Activated T-helper 1 cell treated with anti-CD3 and anti-CD28 coated beads, Interleukin-2, amount 50 U/mL, for 16 hours (primary cell): Measurements from ENCODE around the gene GDPD5.

Source experiments
- DNase-seq, 2 donors: peaks; one replicate each; pipeline ENCODE4 v3.0.0-alpha.2; 2020; ENCODE audit warnings: low read depth in 1 of 2, low spot score in 1 of 2

Gene GDPD5

DNA sequence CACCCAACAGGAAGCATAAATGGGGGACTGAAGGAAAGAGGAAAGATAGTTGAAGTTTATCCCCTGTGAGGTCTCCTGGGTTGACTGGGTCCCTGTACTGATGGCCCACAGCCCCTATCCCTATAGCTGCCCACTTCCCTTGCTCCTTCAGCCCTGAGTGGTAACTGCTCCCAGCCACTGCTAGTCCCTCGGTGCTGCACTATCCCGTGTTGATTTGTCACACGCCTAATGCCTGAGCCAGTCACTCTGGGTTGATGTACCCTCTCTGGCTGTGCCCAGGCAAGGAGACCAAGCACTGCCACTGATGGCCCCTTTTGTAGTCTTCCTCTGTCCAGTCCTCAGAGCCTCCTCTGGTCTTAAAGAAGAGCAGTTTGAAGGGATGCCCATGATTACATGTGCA lies 9.6 kb downstream of the GDPD5 start:
- DNase-seq = no peak

DNA sequence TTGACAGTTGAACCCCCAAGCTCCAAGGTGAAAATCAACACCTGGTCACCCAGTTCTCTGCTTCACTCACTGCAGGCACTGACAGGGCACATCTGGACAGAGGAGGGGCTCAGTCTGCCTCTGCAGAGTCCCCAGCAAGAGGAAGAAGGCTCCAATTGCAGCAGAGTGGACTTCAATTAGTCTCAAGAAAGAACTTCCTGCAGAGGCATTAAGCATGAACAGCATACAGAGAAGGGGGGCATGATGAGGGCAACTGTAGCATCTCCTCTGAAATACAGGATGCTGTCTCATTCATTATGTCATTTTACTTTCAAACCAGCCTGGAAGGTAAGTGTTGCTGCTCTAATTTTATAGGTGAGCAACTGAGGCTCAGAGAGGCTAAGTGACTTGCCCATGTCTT lies 11.1 kb downstream of the GDPD5 start:
- DNase-seq = no peak

DNA sequence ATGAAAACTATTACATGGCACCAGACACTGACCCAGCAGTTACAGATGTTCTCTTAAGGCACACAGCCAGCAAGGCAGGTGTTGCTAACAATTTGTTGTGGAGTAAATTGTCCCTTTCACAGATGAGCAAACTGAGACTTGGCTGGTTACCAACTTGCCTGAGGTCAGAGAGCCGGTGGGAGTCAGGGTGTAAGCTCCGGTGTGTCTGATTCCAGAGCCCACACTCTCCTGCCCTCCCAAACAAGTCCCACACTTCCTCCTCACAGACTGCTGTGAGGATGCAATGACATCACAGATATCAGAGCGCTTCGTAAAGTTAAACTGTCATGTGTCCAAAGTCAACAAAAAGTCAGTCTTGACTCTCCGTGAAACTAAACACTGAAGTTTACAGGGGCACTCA lies 12.5 kb downstream of the GDPD5 start:
- DNase-seq = no peak

DNA sequence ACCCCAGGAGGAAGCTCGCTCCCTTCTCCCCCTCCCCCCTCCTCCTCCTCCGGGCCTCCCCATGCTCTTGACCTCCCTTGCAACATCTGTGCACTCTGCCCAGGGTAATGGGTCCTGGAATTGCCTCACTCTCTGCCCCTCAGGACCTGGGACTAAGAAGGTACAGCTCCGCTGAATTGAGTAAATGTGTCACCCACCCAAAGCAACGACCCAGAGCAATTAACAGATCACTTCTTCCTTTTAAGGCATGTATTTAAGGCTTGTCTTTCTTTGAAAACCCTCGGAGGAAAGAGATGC lies 15.1 kb downstream of the GDPD5 start:
- no peak for DNase-seq

DNA sequence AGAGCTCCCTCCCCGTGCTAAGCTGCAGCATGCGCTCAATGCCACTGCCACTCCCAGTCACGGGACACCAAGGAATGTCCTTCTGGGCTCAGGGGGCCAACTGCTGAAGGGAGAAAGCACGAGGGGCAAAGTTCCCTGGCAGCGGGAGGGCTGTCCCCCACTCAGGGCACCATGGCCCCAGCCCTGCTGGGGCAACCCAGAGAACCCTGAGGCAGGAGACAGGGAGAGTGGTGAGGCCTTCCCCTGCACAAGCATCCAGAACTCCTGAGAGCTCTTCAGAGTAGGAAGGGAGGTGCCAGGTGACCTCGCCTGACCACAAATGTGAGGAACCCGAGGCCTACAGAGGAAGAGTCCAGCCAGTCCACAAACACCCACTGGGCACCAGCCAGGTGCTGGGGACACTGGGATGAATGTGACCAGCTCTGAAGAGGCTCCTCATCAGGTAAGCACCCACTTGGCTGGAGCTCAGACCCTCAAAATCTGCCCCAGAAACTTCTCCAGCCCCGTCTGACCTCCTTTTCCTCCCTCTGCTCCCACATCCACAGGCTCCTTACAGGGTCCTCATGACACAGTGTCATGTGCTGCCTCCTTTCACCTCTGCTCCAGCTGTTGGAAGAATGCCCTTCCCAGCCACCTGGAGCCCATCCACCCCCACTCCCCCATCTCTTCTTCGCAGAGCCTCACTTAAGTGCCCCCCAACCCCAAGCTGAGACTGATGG lies 15.6 kb downstream of the GDPD5 start:
- no peak for DNase-seq

DNA sequence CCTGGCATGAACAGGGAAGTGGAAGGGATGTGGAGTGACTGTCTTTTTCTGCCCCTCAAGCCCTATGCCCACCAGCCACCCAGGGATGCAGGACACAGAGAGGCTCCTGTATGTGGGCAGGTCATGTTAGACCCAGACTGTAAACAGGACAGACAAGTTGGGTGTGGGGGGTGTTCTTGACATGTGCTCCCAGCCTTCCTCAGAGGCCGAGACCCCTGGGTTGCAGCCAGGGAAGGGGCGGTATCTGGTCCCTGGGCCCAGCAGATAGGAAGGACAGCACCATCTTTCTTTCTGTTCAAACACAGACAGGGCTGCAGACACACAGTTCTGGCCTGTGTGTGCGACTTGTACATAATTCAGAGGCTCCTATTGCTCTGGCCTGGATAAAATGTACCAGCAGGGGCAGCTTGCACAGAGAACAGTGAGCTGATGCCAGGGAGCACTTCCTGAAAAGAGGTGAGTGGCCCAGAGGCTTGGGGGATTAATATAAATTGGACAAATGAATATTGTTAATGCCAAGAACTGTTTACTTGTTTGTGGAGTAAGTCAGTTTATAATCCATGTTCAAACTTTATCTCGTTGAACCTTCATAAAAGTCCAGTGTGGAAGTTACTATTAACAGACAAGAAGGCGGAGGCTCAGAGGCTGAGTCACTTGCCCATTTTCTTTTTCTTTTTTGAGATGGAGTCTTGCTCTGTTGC lies 16.6 kb downstream of the GDPD5 start:
- no peak for DNase-seq

DNA sequence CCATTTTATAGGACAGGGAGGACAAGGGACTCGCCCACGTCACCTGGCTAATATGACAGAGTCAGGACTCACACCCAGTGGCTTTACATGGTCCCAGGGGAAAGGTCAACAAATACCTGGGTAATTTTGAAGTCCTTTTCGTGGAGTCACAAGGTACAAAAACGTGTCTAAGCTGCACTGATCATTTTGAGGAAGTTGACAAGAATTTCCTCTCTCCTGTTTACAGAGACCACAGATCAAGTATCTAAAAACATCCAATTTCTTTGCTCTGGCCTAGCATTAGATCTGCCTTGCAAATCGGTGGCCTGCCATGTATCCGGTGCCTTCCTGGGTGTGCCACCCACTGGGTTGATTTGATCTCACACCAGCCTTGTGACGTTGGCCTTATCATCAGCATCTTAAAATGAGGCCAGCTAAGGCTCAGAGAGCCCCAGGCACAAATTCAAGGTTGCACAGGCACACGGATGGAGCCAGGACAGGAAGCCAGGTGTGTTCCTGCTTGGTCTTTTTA lies 17.6 kb downstream of the GDPD5 start:
- peak; percentile 18 to 33 for DNase-seq

DNA sequence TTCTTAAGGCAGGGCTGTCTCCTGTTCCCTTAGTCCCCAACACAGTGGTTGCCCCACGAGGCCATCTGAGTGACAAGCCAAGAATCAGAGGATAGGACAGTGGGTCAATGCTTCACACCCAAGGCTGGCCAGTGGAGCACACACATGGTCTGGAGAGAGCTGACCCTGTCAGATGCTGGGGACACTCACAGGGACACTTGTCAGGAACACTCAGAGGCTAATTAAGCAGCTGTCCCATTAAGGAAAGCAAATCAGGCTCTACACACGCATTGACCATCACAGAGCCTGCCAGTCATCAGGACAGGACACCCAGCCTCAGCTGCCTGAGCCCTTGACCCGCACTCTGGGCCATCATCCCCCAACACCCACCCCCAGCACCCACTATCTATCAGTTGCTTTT lies 18.2 kb downstream of the GDPD5 start:
- DNase-seq = no peak

DNA sequence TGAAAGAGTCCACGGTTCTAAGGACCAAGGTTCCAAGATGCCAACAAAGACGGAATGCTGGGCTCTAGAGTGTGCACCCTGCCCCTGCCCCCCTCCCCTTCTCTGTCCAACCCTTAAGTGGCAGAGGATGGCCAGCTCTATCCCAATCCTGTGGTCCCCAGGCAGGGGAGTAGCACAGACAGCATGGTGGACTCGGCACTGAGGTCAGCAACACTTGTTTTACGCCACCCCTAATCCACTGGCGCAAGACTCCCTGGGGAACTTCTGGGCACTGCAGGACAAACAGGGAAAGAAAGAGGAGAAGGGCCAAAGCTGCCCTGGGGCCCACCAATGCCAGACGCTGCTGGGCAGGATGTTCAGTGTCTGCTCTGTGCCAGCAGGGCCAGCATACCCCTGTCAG lies 18.9 kb downstream of the GDPD5 start:
- no peak for DNase-seq

DNA sequence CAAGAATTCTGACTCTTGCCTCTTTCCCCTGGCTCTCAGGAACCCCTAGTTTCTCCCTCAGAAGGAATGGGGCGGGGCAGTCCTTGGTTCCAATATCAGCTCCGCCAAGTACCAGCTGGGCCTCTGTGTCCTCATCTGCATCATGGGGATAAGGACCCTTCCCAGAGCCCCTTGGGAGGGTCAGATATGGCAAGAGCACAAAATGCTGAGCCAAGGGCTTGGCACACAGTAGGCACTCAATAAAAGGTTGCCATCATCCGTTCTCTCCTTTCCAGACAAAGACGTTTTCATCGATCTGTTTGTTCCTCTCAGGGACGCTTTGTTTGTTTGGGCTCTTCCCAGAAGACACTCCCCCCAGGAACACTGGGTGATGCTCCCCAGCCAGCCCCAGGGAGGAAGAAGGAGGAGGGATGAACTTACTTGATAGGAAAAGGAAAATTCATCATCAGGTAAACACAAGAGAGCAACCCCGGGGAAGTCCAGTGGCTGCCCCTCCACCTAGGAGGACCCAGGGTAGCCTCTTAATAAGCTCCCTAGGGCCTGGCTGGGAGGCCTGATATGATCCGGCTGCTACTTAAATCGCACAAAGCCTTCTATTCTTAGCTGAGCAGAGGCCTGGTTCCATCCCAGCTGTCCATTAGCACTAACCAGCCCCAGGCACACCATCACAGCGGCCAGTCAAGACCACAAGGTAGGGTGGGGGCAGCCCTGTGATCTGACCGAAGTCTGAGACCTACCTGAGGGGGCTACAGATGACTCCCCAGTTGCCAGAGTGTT lies 19.6 kb downstream of the GDPD5 start:
- DNase-seq = no peak

DNA sequence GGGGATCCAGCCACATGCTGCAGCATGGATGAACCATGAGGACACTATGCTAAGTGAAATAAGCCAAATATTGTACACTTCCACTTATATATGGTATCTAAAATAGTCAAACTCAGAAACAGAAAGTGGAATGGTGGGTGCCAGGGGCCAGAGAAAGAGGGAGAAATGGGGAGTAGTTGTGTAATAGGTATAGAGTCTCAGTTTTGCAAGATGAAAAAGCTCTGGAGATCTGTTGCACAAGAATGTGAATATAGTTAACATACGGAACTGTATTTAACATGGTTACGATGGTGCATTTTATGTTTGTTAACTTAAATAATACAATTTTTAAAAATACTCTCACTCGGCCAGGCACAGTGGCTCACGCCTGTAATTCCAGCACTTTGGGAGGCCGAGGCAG lies 21.2 kb downstream of the GDPD5 start:
- DNase-seq = no peak

DNA sequence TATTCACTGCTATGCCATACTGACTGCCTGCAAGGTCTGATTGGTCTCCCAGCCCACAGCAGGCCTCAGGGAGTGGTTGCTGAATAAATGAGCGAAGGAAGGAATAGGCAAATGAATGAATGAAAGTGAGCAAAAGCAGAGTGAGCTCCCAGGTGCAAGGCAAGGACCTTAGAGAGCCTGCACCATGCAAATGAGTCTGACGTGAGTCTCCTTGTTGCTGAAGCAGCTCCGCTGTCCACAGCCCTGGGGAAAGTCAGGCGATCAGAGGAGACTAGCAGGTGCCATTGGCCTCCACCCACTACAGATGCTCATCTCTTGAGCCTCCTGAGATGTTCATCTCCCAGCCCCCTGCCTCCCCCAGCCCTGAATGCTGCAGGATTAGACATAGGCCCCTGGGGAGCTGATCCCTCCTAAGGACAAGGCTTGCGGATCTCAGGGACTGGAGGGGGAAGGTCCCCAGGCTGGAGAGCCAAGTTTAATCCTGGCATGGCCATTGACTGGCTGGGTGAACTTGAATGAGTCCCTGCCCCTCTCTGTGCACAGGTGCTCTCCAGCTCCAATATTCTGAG lies 22.1 kb downstream of the GDPD5 start:
- no peak for DNase-seq

DNA sequence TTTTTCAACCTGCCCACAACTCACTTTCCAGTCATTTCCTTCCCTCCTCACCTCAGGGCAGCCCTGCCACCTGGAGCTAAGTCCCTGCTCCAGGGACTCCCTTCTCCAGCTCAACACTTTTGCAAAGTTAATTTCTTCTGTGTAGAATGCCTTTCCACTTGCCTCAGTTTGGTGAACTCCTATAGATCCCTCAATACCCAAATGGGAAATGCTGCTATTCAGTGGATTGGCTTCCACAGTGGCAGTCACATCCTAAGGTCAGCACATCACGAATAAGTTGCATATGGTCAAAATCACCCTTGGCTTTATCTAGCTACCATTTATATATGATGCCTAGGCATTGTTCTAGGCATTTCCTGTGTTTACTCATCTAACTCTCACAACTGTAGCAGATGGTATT lies 23.6 kb downstream of the GDPD5 start:
- DNase-seq = no peak

DNA sequence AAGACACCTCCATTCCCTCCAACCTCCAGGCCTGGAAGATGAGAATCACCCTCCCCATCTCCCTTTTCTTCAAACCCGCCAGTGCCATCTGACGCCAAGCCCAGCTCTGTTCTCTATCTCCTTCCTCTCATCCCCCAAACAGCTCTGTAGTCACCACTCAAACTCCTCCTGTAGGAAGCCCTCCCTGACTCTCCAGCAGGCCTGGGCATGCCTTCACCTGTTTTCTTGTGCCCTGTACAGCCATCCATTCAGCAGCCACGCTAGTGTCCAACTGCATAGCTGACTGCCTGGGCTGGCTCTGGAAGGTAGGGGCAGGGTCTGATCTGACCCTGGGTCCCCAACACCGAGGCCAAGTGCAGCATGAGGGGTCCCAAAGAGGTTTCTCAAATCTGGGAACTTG lies 25.0 kb downstream of the GDPD5 start:
- no peak for DNase-seq

DNA sequence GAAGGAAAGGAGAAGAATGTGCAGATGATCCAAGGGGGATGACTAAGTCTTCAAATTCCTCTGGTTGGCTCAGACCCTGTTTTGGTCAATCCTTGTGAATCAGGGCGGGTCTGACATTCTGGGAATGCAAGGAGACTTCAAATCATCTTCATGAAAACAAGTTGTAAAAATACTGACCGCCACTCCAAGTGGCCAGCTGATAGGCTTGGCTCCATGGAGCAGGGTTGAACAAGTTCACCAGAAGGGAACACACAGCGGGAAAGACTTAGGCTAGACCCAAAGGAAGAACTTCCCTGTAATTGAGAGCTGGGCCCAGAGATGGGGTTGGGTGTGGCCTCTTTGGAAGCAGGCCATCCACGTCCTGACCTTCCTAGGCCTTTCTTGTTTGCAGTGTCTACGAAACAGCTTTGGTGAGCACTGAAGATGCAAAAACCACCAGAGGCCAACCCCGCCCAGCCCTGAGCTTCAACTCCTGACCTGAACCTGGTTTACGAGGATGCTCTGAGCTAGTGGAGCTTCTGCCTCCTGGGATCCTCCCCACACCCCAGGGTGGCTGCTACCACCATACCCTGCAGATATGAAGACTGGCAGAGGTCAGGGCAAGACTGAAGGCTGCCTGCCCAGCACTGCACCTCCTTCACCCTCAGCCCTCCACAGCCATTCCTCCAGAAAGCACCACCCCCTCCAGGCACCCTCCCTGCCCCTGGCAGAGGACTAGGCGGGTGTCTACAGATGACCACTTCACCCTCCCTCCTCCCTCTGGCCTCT lies 26.1 kb downstream of the GDPD5 start:
- no peak for DNase-seq

DNA sequence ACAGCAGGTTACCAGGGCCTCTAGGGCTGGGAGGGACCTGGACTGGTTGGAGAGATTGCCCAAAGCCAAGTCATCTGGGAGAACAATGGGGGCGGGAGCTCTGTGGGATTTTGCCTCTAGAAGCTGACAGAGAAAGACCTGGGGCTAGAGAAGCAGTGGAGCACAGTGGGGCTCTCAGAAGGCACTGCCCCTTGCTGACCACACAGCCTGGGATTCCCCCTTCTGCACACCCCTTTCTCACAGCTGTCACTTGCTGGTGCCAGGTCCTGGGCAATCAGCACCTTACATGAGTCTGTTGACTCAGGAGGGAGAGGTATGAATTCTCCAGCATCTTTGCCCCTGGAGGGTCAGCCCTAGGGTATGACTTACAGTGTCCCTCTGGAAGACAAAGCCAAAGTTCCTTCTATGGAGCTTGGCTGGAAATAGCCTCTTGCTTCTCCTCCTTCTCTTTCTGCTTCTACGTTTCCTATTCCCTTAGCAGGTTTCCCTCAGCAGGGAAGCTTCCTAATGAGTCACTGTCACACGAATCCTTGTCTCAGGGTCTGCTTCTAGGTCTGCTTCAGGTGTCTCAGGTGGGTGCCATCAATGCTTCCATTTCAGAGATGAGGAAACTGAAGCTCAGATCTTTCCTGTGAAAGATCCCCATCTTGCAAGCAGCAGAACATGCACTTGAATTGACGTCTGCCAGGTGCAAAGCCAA lies 27.0 kb downstream of the GDPD5 start:
- DNase-seq = no peak

DNA sequence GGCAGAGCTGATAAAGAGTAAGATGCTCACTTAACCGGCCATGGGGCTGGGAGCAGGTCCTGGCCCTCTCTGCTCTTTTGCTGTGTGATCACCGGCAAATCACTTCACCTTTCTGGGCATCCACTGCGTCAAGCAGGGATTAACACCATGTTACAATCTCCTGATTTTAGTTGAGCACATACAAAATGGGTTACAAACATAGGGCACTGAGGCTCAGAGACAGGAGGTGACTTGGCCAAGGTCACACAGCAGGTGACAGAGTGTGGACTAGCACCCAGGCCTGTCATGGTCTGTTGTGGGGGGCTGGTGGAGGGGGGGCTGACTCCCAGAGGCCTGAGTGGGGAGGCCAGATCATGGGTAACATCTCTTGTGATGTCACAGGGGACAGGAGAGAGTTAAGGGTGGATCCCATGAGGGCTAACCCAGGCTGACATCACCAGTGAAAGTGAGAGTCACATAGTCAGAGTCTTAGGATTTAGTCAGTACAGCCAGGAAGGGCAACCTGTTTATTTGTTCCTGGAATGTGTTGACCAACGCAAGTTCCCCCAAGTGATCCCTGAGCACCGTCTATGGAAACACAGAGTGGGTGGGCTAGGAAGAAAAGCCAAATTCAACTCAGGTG lies 27.8 kb downstream of the GDPD5 start:
- no peak for DNase-seq

DNA sequence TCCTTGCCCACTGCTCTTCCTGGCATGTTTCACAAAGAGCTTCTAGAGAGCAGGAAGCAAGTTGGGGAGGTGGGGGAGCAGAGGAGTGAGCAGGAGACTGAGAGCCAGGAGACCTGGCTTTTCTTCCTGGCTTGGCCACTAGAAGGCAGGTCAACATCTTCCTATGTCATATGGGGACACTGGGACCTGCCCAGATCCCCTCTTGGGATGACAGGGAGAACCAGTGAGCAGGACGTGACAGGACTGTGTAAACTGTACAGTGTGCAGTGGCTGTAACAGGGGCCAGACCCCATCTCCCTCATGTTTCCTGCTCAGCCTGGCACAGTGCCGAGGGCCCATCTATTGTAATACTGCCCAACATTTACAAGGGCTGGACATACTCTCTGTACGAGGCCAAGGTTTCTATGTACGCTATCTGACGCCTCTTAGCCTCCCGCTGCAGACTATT lies 29.4 kb downstream of the GDPD5 start:
- no peak for DNase-seq

DNA sequence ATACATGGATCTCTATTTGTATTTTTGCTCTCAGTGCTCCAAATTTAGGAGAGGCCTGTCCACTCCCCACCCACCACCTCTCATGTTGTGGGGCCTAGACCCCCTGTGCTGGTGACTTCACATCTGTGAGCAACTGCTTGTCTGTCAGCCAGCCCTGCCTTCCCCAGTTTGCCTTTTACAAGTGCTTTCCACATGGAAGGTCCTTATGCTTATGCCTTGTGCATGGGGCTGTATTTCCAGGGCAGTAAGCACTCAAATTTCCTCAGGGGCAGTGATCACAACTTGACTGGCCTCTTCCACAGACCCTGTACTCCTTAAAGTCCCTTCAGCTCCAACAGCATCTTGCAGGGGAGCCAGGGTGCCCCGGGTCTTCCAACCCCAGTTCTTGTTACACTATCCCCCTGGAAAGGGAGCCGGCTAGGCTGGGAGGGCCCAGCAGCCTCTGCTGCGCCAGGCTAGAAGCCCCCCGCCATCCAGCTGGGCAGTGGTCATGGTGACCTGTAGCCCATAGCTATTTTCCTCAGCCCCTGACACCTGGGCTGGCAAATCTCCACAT lies 29.9 kb downstream of the GDPD5 start:
- DNase-seq = no peak

DNA sequence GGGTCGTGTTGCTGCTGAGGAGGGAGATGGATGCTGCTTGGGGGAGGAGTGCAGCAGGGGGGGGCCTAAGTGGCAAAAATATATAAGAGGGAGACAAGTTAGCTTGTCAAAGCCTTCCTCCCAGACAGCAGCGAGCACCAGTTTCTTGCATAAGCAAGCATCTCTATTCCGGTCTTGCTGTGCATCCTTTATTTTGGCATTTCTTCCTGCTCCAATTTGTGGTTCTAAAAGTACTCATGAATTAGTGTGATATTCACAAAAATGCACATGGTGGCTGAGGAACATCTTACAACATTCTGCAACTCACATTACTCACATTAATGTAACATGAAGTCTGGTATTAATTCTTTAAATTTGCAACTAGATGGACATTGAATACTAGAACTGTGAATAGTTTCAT lies 32.1 kb downstream of the GDPD5 start:
- DNase-seq = no peak
